Activated T-helper 1 cell treated with anti-CD3 and anti-CD28 coated beads, Interleukin-2, amount 50 U/mL, for 16 hours (primary cell): Measurements from ENCODE around the gene CXCR6.

ENCODE experiments used
- DNase-seq, 2 donors: peaks; one replicate each; pipeline ENCODE4 v3.0.0-alpha.2; 2020; ENCODE audit warnings: low read depth in 1 of 2, low spot score in 1 of 2

Gene CXCR6

DNA sequence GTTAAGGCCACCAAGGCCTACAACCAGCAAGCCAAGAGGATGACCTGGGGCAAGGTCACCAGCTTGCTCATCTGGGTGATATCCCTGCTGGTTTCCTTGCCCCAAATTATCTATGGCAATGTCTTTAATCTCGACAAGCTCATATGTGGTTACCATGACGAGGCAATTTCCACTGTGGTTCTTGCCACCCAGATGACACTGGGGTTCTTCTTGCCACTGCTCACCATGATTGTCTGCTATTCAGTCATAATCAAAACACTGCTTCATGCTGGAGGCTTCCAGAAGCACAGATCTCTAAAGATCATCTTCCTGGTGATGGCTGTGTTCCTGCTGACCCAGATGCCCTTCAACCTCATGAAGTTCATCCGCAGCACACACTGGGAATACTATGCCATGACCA lies 3.6 kb downstream of the CXCR6 start:
- DNase-seq, result no peak

DNA sequence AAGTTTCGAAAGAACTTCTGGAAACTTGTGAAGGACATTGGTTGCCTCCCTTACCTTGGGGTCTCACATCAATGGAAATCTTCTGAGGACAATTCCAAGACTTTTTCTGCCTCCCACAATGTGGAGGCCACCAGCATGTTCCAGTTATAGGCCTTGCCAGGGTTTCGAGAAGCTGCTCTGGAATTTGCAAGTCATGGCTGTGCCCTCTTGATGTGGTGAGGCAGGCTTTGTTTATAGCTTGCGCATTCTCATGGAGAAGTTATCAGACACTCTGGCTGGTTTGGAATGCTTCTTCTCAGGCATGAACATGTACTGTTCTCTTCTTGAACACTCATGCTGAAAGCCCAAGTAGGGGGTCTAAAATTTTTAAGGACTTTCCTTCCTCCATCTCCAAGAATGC lies 4.1 kb downstream of the CXCR6 start:
- no peak for DNase-seq

DNA sequence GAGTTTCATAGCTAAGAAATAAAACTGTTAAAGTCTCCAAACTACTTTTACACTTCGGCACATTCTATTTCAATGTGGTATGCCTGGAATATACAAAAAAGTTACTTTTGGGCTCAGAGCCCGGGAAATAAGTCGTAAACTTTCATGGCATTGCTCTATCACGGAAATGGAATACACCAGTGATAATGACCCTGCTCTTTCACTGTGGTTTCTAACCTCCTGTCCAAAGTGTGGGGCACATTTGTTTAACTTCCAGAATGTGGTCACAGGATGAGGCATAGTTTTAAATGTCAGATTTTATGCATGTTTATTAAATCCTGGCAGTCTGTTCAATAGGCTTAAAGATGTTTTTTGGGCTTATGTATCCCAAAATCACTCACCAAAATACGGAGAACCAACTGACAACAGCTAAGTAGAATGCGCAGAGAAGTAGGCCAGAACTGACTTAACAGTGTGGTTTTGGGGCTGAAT lies 5.1 kb downstream of the CXCR6 start:
- DNase-seq, result no peak

DNA sequence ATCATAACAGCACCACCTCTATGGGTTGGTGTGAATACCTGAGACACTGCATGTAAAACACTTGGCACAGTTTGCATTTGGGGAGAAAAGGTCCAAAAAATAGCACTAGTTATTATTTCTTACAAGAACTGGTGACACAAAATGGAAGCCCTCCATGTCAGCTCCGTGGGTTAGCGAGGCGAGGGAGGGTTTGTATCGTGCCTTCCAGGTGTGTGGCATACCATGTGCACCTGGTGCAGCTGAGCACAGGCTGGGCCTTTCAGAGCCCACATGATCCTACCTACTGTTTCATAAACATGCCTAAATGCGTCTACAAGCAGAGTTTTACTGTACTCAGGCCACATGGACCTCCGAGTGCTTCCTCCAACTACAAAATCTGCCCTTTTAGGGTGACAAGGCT lies 5.6 kb downstream of the CXCR6 start:
- no peak for DNase-seq

DNA sequence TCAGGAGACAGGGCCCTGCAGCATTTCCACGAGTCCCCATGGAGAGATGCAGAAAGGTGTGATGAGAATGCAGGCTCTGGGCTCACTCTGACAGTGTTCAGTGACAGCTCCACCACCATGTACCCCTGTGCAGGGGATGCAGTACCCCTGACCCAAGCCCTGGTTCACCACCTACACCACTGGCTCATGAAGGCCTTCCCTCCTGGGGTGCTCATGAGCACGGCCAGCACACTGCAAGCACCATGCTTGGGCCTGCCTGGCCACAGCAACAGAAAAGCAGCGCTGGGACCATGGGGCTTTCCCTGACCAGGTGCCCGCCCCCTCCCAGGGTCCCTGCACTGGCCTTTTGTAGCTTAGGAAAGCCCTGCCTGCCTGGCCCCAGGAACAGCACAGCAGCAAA lies 6.2 kb downstream of the CXCR6 start:
- DNase-seq, result no peak

DNA sequence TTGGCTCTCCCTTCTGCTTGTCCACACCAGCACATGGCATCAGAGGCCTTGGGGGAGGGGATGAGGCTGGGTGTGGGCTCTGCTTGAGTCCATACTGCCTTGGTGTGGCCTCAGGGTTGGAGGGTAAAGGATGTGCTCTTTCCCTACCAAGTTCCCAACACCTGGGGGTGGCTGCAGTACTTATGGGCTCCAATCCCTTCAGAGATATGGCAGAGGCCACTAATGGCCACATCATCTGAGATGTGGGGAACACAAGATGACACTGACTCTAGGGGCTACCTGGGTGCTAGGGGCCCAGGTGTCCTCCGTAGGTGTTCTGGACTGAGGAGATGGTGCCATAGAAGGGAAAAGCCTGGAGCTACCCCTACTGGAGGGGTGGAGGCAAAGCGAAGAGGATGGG lies 6.9 kb downstream of the CXCR6 start:
- no peak for DNase-seq

DNA sequence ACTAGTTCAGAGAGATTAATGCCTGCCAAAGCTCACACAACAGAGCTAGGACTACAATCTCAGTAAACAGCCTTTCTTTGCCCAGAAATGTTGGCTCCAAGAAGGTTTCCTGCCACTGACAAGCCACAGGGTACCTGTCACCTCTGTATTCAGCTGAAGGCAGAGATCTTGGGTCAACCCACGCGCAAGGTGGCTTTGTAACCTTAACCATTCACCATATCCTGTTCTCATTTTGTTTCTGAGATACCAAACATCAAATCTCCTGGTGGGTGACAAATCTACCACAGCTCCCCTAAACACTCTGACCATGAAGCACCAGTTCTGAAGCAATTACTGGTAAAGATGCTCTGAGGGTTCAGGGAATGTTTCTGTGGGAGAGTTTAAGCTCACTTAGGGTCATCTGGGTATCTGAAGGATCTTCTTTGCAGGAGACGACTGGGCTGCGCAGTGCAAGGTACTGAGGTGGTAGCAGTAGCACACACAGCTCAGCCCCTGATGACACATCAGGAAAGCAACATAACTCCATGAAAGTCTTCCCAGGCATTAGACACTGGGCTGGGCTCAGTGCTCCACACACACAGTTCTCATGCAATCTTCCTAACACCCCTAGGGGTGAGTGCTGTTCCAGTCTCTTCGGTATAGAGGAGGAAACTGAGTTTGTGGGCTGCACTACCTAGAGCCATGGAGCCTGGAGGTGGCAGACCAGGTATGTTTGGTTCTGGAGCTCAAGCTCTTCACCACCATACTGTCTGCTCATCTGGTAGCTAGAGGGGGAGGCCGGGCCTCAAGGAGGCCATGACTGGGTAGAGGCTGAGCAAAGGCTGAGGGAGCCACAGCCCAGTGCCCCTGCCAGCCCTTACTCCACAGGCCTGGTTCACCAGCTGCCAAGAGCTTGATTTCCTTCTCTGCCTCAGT lies 7.7 kb downstream of the CXCR6 start:
- DNase-seq, result no peak

DNA sequence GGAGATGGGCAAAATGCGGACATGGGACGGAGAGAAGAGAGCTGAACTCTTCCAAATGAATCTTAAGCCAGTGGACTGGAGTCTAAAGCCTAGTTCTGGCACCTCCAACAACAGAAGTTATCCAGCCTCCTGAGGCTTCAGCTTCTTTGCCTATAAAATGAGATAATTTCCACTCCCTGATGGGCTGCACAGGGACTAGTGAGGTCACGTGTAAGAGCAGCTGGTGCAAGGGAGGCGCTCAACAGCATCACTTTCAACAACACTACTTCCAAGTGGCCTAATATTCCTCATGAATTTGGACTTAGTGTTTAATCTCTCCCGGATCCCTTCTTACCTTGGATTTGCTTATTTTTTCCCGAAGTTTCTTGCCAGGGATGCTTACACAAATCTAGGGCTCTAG lies 8.7 kb downstream of the CXCR6 start:
- DNase-seq, result no peak

DNA sequence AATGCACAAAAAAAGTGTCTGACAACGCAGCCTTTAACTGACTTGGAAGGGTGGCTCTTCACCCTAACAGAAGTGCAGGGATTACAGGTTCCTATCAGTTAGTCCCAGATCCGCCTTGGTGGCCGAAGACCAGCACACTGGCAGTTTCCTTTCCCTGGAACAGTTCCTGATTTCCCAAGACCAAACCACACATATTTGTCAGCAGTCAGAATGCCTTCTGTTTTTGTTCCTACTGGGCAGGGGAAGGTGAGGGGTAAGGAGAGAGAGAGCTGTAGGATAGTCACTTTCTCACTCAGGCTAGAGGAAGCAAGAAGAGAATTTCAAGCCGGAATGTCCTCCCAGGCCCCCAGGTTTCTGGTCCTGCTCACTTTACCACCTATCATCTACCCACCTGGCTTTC lies 9.2 kb downstream of the CXCR6 start:
- no peak for DNase-seq

DNA sequence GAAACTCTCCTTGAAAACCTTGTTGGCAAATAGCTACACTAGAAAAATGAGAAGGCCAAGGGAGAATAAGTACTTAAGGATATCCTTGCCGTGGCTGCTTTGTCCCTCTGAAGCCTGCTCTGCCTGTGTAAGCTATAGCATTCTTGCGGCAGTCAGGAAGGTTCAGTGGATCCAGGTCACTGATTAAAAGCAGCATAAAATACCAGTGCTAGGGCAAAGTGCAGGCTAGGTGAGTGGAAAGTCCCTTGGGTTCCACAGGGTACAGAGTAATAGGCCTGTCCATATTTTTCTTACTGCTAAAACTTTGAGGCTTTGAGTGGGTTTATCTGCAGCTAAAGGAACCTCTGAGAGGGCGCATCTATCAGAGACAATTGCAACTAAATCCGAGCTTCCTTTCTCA lies 10.3 kb downstream of the CXCR6 start:
- no peak for DNase-seq

DNA sequence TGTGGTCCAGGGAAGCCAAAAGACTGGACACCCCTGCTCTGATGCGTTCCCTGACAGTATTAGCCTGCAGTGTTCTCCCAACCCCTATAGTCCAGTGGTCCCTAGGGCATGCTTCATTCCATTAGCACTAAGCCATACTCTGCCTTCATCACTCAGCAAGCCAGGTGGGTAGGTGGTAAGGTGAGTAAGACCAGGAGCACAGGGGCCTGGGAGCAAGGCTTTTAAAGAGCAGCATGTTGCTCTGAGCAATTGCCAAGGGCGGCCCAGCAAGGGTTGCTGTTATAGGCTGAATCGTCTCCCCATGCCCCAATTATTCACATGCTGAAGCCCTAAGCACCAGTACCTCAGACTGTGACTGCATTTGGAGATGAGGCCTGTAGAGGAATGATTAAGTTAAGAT lies 11.0 kb downstream of the CXCR6 start:
- no peak for DNase-seq

DNA sequence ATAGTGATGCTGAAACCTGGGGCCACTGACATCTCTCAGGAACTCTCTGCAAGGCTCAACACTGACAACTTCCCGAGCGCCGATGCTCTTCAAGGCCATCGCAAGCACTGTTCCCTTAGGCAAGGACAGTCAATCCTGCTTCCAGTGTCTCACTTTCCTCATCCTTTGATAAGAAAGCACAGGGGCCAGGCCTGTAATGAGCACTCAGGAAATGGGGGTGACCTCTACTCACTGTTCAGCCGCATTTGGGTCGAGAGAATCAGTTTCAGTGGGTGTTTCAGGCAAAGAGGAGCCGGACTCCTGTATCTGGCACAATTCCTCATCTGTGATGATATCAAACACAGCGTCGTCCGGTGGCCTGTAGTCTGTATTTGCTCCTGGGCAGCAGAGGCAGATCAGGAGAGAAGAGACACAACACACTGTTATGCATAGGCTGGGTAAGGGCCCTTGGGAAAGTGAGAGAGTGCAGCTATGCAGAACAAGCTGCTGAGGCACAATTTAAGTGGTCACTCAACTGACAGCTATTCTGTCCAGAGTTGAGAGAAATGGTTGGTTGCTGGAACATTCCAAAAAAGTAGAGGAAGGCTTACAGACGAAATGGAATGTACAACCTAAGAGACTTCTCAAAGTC lies 11.9 kb downstream of the CXCR6 start:
- DNase-seq, result no peak

DNA sequence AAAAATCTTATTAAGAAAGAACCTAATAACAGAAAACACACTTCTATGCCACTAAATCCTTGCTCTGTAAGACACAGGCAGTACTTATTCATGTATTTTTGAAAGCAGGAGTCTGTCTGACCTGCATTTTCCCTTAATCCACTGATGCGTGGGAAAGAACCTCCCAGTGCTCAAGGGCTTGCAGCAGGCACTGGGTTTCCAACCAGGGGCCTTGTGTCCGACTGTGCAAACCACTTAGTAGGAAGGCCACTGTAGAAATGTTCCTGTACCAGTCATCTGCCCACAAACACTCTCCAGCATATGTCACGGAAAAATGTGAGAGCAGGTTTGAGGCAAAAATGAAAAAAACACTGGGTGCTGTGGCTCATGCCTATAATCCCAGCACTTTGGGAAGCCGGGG lies 12.4 kb downstream of the CXCR6 start:
- no peak for DNase-seq

DNA sequence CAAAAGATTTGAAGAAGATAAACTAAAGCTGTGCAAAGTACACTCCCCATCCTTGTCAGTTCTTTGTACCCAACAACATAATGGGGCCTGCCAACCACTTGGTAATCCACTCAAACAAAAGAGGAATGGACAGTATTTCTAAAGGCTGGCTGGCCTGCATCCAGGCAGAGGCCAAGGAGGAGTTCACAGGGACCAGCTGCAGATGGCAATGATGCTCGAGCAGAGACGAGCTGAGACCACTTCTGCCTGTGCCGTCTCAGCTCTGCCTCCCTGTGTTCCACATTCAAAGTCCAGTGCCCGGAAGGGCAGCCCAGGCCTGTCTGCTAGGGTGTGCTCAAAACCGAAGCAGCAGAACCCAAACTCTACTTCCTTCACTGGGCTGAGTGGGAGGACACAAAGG lies 14.3 kb downstream of the CXCR6 start:
- DNase-seq, result no peak

DNA sequence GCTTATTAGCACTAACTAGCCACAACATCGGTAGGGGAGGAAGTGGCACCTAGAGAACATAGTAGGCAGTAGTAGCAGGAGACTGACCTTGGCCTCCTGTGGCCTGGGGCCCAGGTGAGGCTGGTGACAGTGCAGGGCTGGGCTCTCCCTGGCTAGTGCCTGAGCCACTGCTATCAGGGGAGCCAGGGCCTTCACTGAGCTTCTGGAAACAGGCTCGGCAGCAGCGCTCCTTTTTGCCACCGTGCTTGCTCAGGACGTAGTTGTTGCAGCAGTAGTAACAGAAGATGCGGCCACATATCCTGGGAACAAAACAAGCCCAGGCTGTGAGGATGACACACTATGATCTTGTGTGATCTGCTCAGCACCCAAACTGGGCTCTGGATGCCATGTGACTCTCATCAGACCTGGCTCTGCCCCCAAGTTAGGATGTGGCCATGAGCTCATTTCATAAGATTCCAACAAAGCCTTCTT lies 15.1 kb downstream of the CXCR6 start:
- DNase-seq, result no peak

DNA sequence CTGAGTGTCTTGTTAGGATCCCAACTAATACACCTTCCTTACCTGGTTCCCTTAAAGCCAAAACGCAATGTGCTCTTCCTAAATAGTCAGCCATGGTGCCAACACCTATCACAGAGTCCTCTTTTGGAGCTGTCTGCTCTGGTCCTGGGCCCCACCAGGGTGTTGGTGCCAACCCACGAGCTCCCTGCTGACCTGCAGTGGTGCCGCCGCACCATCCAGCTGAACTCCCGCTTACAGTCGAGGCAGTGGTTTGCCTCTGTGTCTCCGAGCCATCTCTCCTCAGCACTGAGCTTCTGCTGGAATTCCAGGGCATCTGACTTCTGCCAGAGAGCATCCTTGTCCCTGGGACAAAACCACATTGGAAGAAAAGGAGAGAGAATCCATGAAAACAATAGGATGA lies 15.9 kb downstream of the CXCR6 start:
- DNase-seq, result no peak

DNA sequence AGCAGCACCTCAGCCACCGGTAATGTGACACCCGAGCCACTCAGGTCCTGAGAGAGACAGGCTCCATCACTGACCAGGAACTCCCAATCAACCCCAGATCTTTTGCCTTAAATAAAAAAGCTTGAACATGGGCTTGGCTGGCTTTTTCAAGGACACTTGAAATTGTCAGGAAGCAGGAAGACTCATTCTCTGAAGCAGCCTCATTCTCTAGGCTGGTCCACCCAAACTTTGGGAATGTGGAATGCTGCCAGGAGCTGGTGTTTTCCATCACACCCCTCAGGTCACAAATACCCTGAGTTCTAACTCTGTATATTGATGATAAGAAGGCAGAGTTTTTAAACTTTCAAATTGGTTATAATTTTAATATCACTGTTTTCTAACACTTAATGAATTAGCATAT lies 17.0 kb downstream of the CXCR6 start:
- DNase-seq, result no peak

DNA sequence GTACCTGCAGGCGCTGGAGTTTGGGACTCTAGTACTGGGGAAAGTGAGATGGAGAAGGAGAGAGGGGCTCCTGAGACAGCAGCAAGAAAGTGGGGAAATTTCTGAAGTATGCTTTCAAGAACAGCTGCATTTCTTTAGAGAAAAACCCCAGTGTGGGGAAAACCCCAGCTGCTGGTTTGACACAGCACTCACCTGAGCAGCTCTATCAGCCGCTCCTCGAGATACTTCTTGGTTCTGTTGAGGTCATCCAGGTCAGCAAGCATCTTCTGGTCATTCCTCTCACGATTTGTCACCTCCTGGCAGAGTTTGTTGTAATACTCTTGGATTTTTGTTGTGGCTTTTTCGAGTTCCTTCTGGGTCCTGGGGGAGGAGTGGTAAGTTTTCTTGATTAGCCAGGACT lies 18.8 kb downstream of the CXCR6 start:
- no peak for DNase-seq

DNA sequence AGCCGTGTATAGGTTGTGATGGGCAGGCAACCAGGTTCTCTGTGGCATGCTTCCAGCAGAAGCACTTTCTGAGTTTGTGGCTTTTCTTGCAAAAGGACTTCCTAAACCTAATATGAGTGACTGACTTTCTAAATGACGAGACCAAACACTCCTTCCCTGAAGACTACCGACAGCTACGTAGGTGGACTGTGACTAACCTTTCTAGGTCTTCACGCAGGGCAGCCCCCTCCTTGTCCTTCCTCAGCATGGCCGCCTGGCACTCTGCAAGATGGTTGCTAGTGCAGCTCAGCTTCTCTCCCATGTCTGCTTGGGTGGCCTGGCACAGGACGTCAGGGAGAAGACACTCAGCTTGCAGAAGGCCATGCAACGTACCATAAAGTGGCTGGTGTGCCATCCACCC lies 20.9 kb downstream of the CXCR6 start:
- DNase-seq, result peak in 1 of 2 donors; percentile 40

DNA sequence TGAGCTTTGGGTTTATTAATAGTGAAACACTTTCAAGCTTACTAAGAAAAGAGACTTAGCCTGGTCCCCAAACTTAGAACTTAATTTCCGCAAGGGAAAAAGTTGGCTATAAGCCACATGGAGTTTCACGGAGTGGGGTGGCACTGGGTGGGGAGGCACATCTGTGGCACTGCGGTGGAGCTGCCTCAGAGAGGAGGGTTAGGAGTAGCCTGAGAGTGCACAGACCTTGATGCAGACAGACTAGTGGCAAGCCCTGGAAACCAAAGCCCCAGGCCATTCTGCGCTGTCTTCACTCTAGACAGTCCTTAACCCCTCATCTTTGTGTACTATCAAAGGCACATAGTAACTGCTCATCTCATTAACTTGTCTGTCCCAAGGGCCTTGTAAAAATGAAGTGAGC lies 22.0 kb downstream of the CXCR6 start:
- no peak for DNase-seq

DNA sequence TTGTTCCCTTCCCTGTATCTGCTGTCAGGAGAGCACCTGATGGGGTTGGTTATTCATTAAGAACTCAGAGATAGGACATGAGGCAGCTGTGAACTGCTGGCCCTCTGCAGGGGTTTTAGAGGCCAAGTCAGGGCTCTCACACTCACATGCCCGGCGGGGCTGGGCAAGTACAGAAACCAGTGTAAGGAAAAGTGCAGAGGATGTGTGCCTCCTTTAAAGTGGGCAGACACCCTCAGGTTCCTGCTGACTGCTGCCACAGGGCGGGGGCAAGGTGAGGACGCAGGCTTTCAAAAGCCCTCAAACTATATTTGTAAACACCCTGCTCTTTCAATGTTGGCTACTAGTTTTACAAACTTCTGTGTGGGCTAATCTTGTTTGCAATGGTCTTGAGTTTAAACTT lies 22.4 kb downstream of the CXCR6 start:
- DNase-seq, result no peak

DNA sequence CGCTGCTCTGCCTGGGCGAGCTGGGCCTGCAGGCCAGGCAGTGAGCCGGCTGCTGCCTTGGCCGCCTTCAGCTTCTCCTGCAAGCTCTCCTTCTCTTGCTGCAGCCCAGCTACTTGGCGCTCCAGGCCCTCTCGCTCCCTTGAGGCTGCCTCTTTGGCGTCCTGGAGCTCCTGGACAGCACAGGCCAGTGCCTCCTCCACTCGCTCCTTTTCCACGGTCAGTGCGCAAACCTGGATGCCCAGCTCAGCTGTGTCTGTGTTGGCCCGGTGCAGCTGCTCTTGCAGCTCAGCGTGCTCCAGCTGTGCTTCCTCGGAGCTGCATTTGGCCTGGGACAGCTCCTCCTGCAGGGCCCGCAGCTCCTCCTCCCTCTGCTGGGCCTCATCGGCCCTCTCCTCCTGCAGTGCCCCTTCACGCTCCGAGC lies 23.1 kb downstream of the CXCR6 start:
- no peak for DNase-seq
